ENCODE results near the gene AIFM3.

Gene AIFM3

GRCh38 chr22:20960609-20961008, 6.4 kb upstream of the AIFM3 start:
- Histone ChIP-seq H3K36me3 (ENCODE audit: control insufficient read depth in 2 of 2, insufficient read depth in 2 of 2, low read length in 2 of 2) (no peaks in the 10 kb centered on the region), H3K27me3 (ENCODE audit: control insufficient read depth in 1 of 2, insufficient read depth in 2 of 2, low read length in 2 of 2) (peaks cover 0 to 12% of the 10 kb centered on the region in 2 donors), H3K27ac (ENCODE audit: low read length) (no peak overlapping the region), H3K4me3 (ENCODE audit: low read length in 2 of 2) (no peak overlapping the region), H3K9ac (ENCODE audit: low read length in 2 of 2) (no peak overlapping the region), H3K9me3 (ENCODE audit: control insufficient read depth in 2 of 2, low read length in 2 of 2) (no peaks in the 10 kb centered on the region), H3K4me1 (ENCODE audit: control insufficient read depth, insufficient read depth, low read length) (peaks cover 24% of the 10 kb centered on the region)

GRCh38 chr22:20962491-20962945, 4.5 kb upstream of the AIFM3 start:
- Histone ChIP-seq H3K27me3 (ENCODE audit: control insufficient read depth in 1 of 2, insufficient read depth in 2 of 2, low read length in 2 of 2) (peaks cover 0 to 12% of the 10 kb centered on the region in 2 donors), H3K4me1 (ENCODE audit: control insufficient read depth, insufficient read depth, low read length) (peaks cover 16% of the 10 kb centered on the region), H3K9ac (ENCODE audit: low read length in 2 of 2) (no peak overlapping the region)

GRCh38 chr22:20963201-20964052, 3.6 kb upstream of the AIFM3 start:
- no peak overlapping the region for H3K9ac ChIP-seq (ENCODE audit: low read length in 2 of 2)
- no peaks in the 10 kb centered on the region for H3K36me3 ChIP-seq (ENCODE audit: control insufficient read depth in 2 of 2, insufficient read depth in 2 of 2, low read length in 2 of 2)
- H3K27me3 ChIP-seq (ENCODE audit: control insufficient read depth in 1 of 2, insufficient read depth in 2 of 2, low read length in 2 of 2), result peaks cover 0 to 12% of the 10 kb centered on the region in 2 donors
- H3K4me3 ChIP-seq (ENCODE audit: low read length in 2 of 2), result no peak overlapping the region
- H3K27ac ChIP-seq (ENCODE audit: low read length), result no peak overlapping the region
- H3K4me1 ChIP-seq (ENCODE audit: control insufficient read depth, insufficient read depth, low read length), result peaks cover 9% of the 10 kb centered on the region
- H3K9me3 ChIP-seq (ENCODE audit: control insufficient read depth in 2 of 2, low read length in 2 of 2), result no peaks in the 10 kb centered on the region

More at GRCh38 chr22:20962491-20962945, 4.5 kb upstream of the AIFM3 start:
- Histone ChIP-seq H3K36me3 (ENCODE audit: control insufficient read depth in 2 of 2, insufficient read depth in 2 of 2, low read length in 2 of 2) (no peaks in the 10 kb centered on the region), H3K9me3 (ENCODE audit: control insufficient read depth in 2 of 2, low read length in 2 of 2) (no peaks in the 10 kb centered on the region), H3K27ac (ENCODE audit: low read length) (no peak overlapping the region), H3K4me3 (ENCODE audit: low read length in 2 of 2) (no peak overlapping the region)

GRCh38 chr22:20964090-20964798, 2.8 kb upstream of the AIFM3 start:
- no peak overlapping the region for H3K9ac ChIP-seq (ENCODE audit: low read length in 2 of 2)
- no peak overlapping the region for H3K27ac ChIP-seq (ENCODE audit: low read length)

GRCh38 chr22:20964799-20965103, 2.3 kb upstream of the AIFM3 start:
- no peaks in the 10 kb centered on the region for H3K36me3 ChIP-seq (ENCODE audit: control insufficient read depth in 2 of 2, insufficient read depth in 2 of 2, low read length in 2 of 2)
- H3K4me3 ChIP-seq (ENCODE audit: low read length in 2 of 2), result peak overlapping the region in 1 of 2 donors; percentile 57
- peaks cover 0 to 12% of the 10 kb centered on the region in 2 donors for H3K27me3 ChIP-seq (ENCODE audit: control insufficient read depth in 1 of 2, insufficient read depth in 2 of 2, low read length in 2 of 2)
- H3K9ac ChIP-seq (ENCODE audit: low read length in 2 of 2), result no peak overlapping the region
- no peaks in the 10 kb centered on the region for H3K9me3 ChIP-seq (ENCODE audit: control insufficient read depth in 2 of 2, low read length in 2 of 2)
- peaks cover 12% of the 10 kb centered on the region for H3K4me1 ChIP-seq (ENCODE audit: control insufficient read depth, insufficient read depth, low read length)
- no peak overlapping the region for H3K27ac ChIP-seq (ENCODE audit: low read length)

More at GRCh38 chr22:20964090-20964798, 2.8 kb upstream of the AIFM3 start:
- H3K4me3 ChIP-seq (ENCODE audit: low read length in 2 of 2), result peak overlapping the region in 1 of 2 donors; percentile 57
- H3K36me3 ChIP-seq (ENCODE audit: control insufficient read depth in 2 of 2, insufficient read depth in 2 of 2, low read length in 2 of 2), result no peaks in the 10 kb centered on the region
- H3K9me3 ChIP-seq (ENCODE audit: control insufficient read depth in 2 of 2, low read length in 2 of 2), result no peaks in the 10 kb centered on the region
- peaks cover 12% of the 10 kb centered on the region for H3K4me1 ChIP-seq (ENCODE audit: control insufficient read depth, insufficient read depth, low read length)
- peaks cover 0 to 12% of the 10 kb centered on the region in 2 donors for H3K27me3 ChIP-seq (ENCODE audit: control insufficient read depth in 1 of 2, insufficient read depth in 2 of 2, low read length in 2 of 2)

- peaks cover 0 to 12% of the 10 kb centered on the region in 2 donors for H3K27me3 ChIP-seq (ENCODE audit: control insufficient read depth in 1 of 2, insufficient read depth in 2 of 2, low read length in 2 of 2)
- no peak overlapping the region for H3K27ac ChIP-seq (ENCODE audit: low read length)
- H3K4me1 ChIP-seq (ENCODE audit: control insufficient read depth, insufficient read depth, low read length), result peaks cover 12% of the 10 kb centered on the region
- H3K36me3 ChIP-seq (ENCODE audit: control insufficient read depth in 2 of 2, insufficient read depth in 2 of 2, low read length in 2 of 2), result no peaks in the 10 kb centered on the region
- peak overlapping the region; percentile 21 to 28 for H3K9ac ChIP-seq (ENCODE audit: low read length in 2 of 2)
- H3K4me3 ChIP-seq (ENCODE audit: low read length in 2 of 2), result peak overlapping the region; percentile 46 to 65
- no peaks in the 10 kb centered on the region for H3K9me3 ChIP-seq (ENCODE audit: control insufficient read depth in 2 of 2, low read length in 2 of 2)
These were observed 1.8 kb upstream of the AIFM3 start for GRCh38 chr22:20965104-20965887.

GRCh38 chr22:20965888-20966855, 883 bp upstream of the AIFM3 start:
- peaks cover 12% of the 10 kb centered on the region for H3K4me1 ChIP-seq (ENCODE audit: control insufficient read depth, insufficient read depth, low read length)
- H3K9me3 ChIP-seq (ENCODE audit: control insufficient read depth in 2 of 2, low read length in 2 of 2), result no peaks in the 10 kb centered on the region
- peaks cover 0 to 12% of the 10 kb centered on the region in 2 donors for H3K27me3 ChIP-seq (ENCODE audit: control insufficient read depth in 1 of 2, insufficient read depth in 2 of 2, low read length in 2 of 2)
- no peaks in the 10 kb centered on the region for H3K36me3 ChIP-seq (ENCODE audit: control insufficient read depth in 2 of 2, insufficient read depth in 2 of 2, low read length in 2 of 2)
- H3K27ac ChIP-seq (ENCODE audit: low read length), result no peak overlapping the region
- no peak overlapping the region for H3K9ac ChIP-seq (ENCODE audit: low read length in 2 of 2)
- H3K4me3 ChIP-seq (ENCODE audit: low read length in 2 of 2), result no peak overlapping the region

- H3K4me3 ChIP-seq (ENCODE audit: low read length in 2 of 2), result no peak overlapping the region
These were observed 699 bp downstream of the AIFM3 start for GRCh38 chr22:20967697-20968211.

GRCh38 chr22:20968281-20968977, 1.4 kb downstream of the AIFM3 start:
- no peak overlapping the region for H3K4me3 ChIP-seq (ENCODE audit: low read length in 2 of 2)
- peaks cover 0 to 10% of the 10 kb centered on the region in 2 donors for H3K27me3 ChIP-seq (ENCODE audit: control insufficient read depth in 1 of 2, insufficient read depth in 2 of 2, low read length in 2 of 2)
- H3K4me1 ChIP-seq (ENCODE audit: control insufficient read depth, insufficient read depth, low read length), result peaks cover 12% of the 10 kb centered on the region
- no peaks in the 10 kb centered on the region for H3K36me3 ChIP-seq (ENCODE audit: control insufficient read depth in 2 of 2, insufficient read depth in 2 of 2, low read length in 2 of 2)
- no peak overlapping the region for H3K27ac ChIP-seq (ENCODE audit: low read length)
- H3K9ac ChIP-seq (ENCODE audit: low read length in 2 of 2), result no peak overlapping the region
- H3K9me3 ChIP-seq (ENCODE audit: control insufficient read depth in 2 of 2, low read length in 2 of 2), result no peaks in the 10 kb centered on the region

More at GRCh38 chr22:20967697-20968211, 699 bp downstream of the AIFM3 start:
- Histone ChIP-seq H3K9me3 (ENCODE audit: control insufficient read depth in 2 of 2, low read length in 2 of 2) (no peaks in the 10 kb centered on the region), H3K36me3 (ENCODE audit: control insufficient read depth in 2 of 2, insufficient read depth in 2 of 2, low read length in 2 of 2) (no peaks in the 10 kb centered on the region), H3K27ac (ENCODE audit: low read length) (no peak overlapping the region), H3K27me3 (ENCODE audit: control insufficient read depth in 1 of 2, insufficient read depth in 2 of 2, low read length in 2 of 2) (peaks cover 0 to 10% of the 10 kb centered on the region in 2 donors), H3K9ac (ENCODE audit: low read length in 2 of 2) (no peak overlapping the region), H3K4me1 (ENCODE audit: control insufficient read depth, insufficient read depth, low read length) (peaks cover 12% of the 10 kb centered on the region)

Data from stomach smooth muscle (tissue), 2 donors.